GM18498 (cell line): ENCODE measurements around the gene LPP.

Experiments
- ATAC-seq: cut with Tn5 transposase; IDR thresholded peaks from one replicate; pipeline ENCODE4 v1.9.1; 2021; ENCODE audit warnings: mild to moderate bottlenecking, moderate library complexity; ENCODE audit not compliant: unreplicated experiment

The LPP gene

GRCh38 chr3:188295876-188296275 is 141.9 kb downstream of the LPP start:
- ATAC-seq = no peak

GRCh38 chr3:188296761-188297612 is 143.0 kb downstream of the LPP start:
- no peak for ATAC-seq

GRCh38 chr3:188298585-188298984 is 144.6 kb downstream of the LPP start:
- ATAC-seq = no peak

- no peak for ATAC-seq
Observed at GRCh38 chr3:188299068-188299467, 145.1 kb downstream of the LPP start.

- ATAC-seq = no peak
Observed at GRCh38 chr3:188299708-188300107, 145.8 kb downstream of the LPP start.

- no peak for ATAC-seq
Observed at GRCh38 chr3:188301147-188301546, 147.2 kb downstream of the LPP start.

- no peak for ATAC-seq
Observed at GRCh38 chr3:188303286-188303799, 149.4 kb downstream of the LPP start.

GRCh38 chr3:188303823-188304222 is 149.9 kb downstream of the LPP start:
- ATAC-seq = no peak

- ATAC-seq = no peak
Observed at GRCh38 chr3:188304501-188304900, 150.5 kb downstream of the LPP start.

GRCh38 chr3:188305220-188305619 is 151.3 kb downstream of the LPP start:
- ATAC-seq = no peak

GRCh38 chr3:188306435-188307005 is 152.6 kb downstream of the LPP start:
- ATAC-seq = no peak

GRCh38 chr3:188309437-188310269 is 155.7 kb downstream of the LPP start:
- peak; percentile 96 for ATAC-seq

GRCh38 chr3:188310270-188310710 is 156.3 kb downstream of the LPP start:
- ATAC-seq = no peak

GRCh38 chr3:188315553-188315952 is 161.6 kb downstream of the LPP start:
- ATAC-seq = no peak

GRCh38 chr3:188316021-188316722 is 162.2 kb downstream of the LPP start:
- no peak for ATAC-seq

- no peak for ATAC-seq
Observed at GRCh38 chr3:188316723-188317070, 162.7 kb downstream of the LPP start.

- no peak for ATAC-seq
Observed at GRCh38 chr3:188319569-188319968, 165.6 kb downstream of the LPP start.

GRCh38 chr3:188320757-188321156 is 166.8 kb downstream of the LPP start:
- ATAC-seq = no peak

GRCh38 chr3:188321258-188321657 is 167.3 kb downstream of the LPP start:
- ATAC-seq = no peak

GRCh38 chr3:188322135-188322887 is 168.4 kb downstream of the LPP start:
- no peak for ATAC-seq
